GM21423 (cell line): ENCODE measurements around the gene CKAP2L.

Experiments used
- ATAC-seq: cut with Tn5 transposase; IDR thresholded peaks from one replicate; pipeline ENCODE4 v1.9.1; 2021; ENCODE audit warnings: mild to moderate bottlenecking, moderate library complexity; ENCODE audit not compliant: unreplicated experiment

Gene CKAP2L

DNA sequence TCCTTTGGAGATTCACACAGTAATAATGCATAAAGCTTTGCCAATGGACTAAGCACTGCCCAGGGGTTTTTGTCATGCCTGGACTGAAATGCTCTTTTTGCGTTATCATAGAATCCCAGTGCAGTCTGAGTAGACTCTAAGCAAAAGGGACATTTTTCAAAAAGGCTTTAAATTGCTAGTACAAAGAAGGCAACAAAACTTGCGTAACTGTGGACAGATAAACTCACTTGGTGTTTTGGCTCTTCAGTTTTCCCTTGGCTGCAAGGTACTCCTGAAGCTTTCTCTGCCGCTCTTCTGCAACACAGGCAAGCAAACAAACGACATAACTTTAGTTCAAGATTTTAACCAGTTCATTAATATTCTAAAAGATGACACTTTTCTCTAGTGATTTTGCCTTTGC is 2.1 kb downstream of the CKAP2L start:
- ATAC-seq: no peak

DNA sequence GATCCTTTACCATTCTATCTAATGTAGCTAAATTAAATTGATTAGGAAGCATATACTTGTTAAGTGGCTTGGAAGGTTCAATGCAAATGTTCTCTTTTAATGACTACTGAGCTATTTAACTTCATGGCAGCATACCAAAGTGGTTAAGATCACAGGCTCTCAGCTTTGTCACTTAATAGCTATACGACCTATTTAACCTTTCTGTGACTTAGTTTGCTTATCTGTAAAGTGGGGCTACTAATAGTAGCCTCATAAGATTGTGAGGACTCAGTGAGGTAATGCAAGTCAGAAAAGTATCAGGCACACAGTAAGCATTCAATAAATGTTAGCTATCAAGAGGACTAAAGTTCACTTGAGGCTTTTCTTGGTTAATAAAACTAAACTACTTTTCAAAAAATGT is 4.3 kb downstream of the CKAP2L start:
- ATAC-seq: no peak

DNA sequence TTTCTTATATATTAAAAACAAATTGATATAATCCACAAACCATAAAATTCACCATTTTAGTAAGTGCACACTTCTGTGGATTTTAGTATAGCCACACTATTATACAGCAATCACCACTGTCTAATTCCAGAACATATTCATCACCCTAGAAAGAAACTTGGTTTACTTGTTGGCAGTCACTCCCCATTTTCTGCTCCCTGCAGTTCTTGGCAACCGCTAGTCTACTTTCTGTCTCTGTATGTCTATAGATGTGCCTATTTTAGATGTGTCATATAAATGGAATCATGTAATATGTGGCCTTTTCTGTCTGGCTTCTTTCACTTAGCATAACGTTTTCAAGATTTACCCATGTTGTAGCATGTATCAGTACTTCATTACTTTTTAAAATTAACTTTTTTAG is 5.7 kb downstream of the CKAP2L start:
- no peak for ATAC-seq

DNA sequence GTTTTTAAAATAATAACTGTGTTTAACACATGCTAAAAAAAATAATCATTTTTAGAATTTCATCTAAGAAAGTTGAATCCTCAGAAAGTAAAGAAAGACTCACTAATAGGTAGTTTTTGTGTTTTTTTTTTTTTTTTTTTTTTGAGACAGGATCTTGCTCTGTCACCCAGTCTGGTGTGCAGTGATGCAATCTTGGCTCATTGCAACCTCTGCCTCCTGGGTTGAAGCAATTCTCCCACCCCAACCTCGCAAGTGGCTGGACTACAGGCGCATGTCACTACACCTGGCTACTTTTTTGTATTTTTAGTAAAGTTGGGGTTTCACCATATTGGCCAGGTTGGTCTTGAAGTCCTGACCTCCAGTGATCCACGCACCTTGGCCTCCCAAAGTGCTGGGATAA is 7.1 kb downstream of the CKAP2L start:
- no peak for ATAC-seq

DNA sequence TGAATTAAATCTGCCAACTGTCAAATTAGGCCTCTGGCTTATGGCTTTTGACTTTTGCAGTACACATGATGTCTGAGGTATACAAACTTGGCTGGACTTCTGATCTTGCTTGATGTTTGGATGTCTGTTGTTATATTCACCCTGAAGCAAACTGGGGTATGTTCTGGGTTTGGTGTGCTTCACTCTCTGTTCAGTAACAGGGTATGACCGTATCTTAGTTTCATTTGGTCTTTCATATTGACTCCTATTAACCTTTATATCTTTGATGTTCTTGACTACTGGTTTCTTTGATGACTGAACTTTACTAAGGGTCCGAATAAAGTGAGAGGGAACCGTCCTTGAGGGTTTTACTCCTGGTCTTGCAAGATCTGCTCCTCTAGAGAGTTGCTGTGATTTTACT is 8.2 kb downstream of the CKAP2L start:
- no peak for ATAC-seq

DNA sequence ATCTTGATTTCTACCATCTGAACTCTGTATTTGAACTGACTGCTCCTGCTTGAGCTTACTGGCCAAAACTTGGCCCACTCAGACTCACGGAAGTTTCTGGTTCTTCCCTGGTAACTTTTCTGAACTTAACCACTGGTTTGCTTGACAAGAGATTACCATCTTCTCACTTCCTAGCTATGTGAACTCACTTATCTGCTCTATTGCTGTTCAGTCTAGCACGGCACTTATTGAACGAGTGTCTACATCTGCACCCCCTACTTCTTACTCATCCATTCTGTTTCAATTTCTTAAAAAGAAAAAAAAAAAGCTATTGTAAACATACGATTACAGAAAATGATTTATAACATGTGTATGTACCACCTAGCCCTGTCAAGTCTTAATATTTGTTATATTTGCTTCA is 9.0 kb downstream of the CKAP2L start:
- ATAC-seq: no peak

DNA sequence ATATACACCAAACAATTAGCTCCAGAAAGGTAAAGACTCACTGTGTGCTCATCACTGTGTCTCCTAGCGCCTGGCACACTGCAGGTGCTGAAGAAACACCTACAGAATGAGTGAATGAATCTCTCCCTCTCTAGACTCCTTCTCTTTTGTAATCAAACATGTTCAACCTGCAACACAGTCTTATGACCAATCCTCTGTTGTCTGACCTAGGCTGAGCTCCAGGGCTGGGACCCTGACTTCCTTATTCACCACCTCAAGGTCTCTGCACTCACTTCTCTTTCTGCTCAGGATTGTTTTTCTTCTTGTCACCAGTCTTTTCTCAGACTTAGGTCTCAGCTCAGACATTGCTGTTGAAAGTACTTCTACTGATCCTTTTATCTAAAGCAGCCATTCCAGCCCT is 9.8 kb downstream of the CKAP2L start:
- ATAC-seq: no peak

DNA sequence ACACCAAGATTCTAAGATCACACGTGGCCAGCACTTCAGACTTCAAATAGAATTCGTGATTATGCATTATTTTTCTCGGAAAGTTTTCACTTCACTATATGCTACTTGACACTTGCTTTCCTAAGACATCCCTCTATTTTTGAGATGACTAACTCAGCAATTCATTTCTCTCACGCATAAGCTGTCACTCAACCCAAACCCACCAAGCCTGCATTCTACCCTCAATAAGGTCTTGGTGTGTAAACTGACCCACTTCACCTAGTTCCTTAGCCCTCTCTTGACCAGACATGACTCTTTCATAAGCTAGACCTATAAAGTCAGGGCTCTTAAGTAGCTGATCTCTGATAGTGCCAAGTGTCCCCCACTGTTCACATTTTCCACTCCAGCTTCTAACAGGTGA is 11.7 kb downstream of the CKAP2L start:
- no peak for ATAC-seq

DNA sequence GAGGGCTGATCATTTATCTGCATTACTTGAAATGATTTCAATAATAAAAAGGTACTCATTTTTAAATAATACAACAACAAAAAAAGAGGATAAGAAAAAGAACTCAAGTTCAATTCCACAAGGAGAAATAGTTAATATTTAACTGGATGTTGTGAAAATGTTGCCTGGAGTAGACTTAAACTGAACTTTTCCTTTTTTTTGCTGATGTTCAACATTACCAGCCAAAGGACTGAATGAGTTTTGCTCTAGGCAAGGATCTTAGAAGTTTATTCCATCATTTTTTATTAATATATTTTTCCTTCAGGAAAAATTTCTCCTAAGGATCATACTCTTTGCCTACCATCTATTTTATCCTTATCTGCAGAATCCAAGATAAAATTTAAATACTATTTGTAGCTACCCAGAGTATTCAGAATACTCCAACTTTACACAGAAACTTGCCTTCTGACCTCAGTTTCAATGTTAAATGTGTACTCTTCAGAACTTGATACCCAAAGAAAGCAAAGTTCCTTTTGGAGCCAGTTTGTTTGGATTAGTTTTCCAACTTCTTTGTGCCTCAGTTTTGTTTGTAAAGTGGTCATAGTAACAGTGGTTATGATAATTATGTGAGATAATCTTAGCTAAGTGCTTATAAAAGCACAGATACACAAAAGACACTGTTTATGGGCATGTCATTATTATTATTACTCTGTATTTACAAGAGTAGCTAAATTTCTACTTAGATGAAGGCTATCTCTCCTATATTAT is 12.8 kb downstream of the CKAP2L start:
- ATAC-seq: no peak

DNA sequence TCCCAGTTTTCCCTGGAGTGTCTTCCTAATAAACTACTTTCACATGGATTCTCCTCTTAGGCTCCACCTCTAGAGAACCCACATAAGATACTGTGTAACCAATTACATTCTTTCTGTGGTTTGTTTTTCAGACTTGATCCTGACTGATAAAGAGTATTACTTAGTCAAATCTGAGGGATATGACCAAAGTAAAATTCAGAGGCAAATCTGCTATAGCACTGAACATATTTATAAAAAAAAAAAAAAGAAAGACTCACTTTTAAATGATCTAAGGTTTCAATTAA is 13.9 kb downstream of the CKAP2L start:
- ATAC-seq: no peak

DNA sequence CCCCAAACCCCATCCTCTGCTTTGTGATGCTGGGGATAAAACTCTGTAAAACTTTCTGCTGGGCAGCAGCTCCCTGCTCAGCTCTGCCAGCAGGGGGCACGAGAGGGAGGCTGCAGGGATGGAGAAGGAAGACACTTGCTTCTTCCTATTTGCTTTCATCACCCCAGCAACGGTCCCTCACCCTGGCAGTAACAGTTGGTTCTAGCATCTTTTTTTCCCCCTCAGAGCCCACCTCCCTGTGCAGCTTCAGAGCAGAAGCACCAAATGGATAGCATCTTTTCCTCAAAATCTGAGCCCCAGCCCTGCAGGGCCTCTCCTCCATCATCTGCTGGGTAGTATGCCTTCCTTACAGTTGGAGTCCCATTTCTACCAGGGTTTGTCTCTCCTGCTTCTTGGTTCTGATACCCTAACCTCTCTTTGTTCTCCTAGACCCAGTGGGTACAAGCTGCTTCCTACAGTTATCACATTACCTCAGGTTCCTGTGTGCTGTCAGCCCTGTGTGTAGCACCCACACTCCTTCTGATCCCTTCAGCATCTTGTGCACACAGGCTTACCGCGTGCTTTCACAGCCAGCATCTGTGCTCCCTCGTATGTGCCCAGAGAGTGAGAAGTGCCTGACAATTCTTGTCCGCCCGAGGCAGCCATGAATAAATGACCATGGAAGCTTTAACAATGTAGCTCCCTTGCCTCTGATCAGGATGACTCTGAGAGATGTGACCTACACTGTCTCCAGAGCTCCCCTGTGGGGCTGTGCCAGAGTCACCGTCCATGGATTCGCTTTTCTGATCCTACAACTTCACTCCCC is 14.5 kb downstream of the CKAP2L start:
- ATAC-seq: no peak

DNA sequence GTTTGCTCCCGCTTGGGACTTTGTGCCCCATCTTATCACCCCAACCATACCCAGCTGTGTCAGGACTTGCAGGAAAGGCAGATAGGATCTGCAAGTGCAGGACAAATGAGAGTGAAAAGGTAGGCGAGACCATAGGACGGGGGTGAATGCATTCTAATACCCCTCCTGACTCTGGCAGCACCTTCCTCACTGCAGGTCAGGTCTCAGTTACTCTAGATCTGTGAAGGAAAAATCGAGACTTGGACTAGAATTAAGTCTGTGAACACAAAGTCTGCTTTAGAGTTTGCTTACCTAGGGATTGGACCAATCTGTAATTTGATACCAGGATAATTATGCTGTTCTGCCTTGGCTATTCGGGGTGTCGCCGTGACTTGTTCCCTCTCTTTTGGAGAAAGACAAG is 23.9 kb downstream of the CKAP2L start:
- ATAC-seq: no peak

DNA sequence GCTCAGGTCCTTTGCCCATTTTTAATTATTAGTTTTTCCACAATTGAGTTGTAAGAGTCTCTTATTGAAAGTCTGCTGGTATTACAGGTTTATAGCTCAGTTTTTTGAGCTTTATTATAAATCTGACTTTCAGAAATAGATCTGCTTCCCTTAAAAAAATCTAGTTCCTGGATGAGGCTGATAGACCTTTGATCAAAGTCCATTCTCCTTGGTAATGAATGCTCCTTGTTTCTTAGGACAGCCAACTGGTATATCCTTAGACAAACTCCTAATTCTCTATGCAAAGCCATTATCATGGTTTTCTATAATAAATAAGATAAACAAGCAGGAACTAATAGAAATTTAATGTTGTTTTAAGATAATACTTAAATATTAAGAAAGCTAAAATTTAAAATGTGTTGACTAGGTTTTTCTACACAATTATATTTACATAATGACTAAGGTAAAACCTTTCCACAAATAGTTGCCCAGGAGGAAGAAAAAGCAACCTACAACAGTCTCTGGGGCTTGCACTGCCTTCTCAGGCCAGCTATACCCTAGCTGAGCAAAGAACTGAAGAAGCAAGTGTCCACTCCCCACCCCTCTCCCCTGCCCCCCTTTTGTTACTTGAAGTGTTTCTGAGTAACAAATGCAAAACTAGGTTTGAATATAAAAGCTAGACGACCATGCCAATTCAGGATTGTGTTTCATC is 26.7 kb downstream of the CKAP2L start:
- no peak for ATAC-seq

DNA sequence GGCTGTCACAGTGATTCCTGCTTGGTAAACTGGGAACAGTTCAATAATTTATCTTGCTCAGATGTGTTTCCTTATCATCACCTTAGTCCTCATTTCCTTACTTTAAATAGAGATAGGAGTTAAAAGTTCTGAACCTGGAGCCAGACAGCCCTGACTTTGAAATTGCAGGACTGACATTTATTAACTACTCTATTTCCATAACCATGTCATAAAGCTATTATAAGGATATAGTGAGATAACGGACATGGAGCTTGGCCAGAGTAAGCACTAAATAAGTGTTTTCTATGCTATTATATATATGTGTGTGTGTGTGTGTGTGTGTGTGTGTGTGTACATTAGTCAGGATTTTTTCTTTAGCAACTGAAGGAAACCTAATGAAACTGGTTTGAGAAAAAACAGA is 30.5 kb downstream of the CKAP2L start:
- ATAC-seq: no peak

DNA sequence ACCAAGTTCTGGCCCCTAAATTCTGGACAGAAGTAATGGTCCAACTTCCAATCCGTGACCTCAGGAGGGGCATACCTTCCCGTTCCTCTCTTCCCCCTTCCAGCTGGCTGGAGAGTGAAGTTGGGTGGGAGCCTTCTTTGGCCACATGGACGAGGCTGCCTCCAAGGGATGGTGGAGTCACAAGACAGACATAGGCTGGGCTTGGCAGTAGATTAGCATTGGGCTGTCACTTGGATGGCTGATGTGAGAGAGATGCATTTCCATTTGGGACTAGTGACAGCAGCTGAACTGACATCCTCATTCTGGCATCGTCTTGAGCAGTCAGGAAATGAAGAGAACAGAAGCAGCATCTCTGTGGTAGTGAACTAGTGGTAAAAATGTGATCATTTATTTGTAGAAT is 31.0 kb downstream of the CKAP2L start:
- no peak for ATAC-seq

DNA sequence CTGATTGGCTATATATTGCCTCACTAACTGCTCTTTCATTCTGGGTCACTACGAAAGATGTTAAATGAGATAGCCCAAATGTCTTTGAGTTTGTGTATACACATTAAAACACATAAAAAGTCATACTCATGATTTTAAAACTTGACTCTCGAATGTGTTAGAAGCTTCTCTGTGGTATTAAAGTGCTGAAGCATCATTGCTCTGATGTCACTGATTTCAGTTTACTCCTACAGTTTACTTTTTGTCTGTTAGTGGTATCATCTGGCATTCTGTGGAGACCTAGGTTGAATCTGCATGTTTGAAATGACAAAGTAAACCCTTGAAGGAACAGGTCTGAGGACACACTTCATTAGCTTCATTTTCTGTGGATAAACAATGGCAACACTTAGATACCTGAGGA is 32.9 kb downstream of the CKAP2L start:
- ATAC-seq: no peak

DNA sequence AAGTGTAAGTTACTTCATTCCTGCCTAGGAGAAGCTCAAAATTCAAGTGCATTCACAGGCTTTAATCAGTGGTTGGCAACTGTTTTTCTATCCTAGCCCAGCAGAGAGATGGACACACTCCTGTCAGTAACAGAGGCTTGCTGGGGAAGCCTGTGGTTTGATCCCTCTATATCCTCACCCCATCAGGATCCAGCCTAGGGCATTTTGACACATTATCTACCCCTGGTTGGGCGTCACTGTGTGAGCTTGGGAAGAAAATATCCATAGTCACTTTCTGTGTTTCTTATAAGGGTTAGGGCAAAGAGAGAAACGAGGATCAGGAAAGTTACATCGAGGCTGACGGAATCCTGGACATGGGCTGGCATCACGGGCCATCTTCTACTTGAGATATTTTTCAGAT is 33.6 kb downstream of the CKAP2L start:
- no peak for ATAC-seq

DNA sequence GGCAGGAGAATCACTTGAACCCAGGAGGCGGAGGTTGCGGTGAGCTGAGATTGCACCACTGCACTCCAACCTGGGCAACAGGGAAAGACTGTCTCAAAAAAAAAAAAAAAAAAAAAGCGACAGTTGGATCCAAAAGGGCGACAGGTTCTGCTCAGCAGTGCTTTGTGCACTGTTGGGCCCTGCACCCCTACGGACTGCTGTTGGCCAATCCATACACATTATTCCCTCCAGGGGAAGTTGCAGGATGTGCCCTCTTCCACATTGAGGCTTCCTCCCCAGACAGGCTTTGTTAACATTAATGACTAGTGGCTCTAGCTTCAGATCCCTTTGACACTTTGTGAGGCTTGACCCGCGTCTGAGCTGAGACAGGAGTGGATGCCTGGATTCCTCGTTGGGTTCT is 34.2 kb downstream of the CKAP2L start:
- ATAC-seq: no peak

DNA sequence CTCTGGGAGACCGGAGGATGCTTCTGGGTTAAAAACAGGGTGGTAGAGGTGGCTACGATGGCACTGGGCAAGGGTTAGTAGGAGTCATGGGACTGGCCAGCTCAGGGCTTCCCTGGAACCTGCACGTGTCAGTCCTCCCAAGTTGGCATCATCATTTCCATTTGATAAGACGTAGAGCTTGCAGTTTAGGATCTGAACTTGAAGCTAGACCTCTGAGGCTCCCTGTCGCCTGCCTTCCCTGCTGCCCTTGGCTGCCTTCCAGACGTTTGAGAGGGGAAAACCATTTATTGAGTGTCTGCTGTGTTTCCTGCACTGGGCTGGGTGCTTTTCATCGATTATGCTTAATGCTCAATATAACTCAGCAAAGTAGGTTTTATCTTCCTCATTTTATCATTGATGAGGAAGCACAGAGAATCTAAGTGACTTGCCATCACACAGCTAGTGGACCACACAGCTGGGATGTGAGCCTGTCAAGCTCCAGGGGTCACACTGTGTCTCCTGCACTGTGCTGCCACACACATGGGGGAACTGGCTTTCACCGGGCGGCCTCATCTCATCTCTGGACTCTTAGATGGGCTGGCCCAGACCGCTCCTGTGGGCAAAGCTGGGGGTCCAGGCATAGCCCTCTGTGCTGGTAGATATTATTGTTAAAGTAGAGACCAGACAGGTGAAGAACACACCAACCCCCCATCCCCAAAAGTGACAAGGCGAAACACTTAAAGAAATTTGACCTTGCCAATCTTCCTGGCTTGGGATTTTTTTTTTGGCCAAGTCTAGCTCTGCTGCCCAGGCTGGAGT is 35.8 kb downstream of the CKAP2L start:
- no peak for ATAC-seq

DNA sequence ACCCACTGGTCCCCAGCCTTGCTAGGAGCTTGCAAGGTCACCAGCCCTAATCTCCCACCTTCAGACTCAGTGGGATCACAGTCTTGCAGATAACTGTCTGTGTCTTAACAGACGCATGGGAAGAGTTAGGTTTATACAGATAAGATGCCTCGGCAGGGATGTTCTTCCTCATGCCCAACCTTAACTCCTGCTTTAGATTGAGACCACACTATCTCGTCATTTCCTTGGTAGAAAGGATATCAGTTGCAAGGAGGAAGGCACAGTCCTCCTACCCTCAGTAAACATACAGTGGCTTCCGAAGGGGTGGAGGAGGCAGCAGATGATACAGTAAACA is 36.4 kb downstream of the CKAP2L start:
- ATAC-seq: no peak

DNA sequence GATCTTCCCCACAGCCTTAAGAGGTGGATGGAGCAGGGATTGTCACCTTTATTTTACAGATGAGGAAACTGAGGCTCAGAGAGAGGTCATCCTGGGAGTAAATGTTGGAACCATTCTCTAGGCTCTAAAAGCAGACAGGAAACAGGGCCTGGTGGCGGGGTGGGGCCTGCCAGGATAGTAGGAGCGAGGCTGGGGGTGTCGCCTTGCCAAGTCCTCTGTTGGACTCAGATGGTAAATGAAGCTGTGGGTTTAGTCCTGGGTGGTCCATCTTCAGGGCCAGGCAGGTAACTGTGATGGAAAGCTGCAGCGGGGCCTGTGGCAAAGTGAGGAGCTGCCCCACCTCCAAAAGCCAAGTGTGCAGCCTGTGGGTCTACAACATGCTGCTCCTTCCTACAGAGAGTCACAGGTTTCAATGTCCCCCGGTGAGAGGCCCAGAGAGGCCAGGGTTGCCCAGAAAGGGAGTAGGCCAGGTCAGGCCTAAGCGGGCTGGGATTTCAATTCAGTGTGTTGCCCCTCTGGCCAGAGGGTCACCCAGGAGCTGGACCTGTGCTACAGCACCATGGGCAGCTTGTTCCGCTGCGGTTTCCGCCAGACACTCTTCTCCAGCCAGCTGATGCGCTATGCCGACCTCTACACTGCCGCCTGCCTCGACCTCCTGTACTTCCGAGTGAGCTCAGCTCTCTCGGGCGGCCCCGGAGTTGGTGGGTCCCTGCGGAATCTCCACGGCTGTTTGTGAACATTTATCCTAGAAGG is 37.0 kb downstream of the CKAP2L start:
- no peak for ATAC-seq
